ENCODE results near the gene CEP350.

CEP350 gene

GRCh38 chr1:180160357-180160756, 205.7 kb downstream of the CEP350 start:
- no peaks in the 10 kb centered on the region for H3K27me3 Mint-ChIP-seq

DNA sequence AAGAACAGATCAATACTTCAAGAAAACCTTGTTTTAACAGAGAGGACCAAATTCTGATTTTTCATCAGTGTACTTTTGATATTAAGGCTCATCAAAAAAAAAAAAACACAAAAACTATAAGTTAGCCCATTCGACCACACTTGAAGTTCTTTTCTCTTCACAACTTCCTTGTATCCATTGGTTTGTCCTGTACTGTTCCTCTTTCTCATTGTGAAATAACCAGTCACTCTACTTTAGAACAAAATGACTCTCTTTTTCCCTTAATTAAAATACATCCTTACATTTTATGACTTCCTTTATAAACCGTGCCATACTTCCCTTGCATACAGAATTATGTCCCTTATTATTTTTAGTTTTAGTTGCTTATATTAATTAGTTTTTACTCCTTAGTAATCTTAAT, 208.4 kb downstream of the CEP350 start:
- no peak overlapping the region for H3K27ac Mint-ChIP-seq
- H3K4me1 Mint-ChIP-seq (ENCODE audit: low read depth) = peaks cover 71% of the 10 kb centered on the region
- no peak overlapping the region for H3K4me3 Mint-ChIP-seq
- intact Hi-C loops (cut with micrococcal nuclease) = no loop called here
- H3K27me3 Mint-ChIP-seq = no peaks in the 10 kb centered on the region
- H3K9me3 Mint-ChIP-seq = no peaks in the 10 kb centered on the region
- H3K36me3 Mint-ChIP-seq (ENCODE audit: low read depth) = peaks cover 64% of the 10 kb centered on the region

More at GRCh38 chr1:180160357-180160756, 205.7 kb downstream of the CEP350 start:
- peaks cover 64% of the 10 kb centered on the region for H3K36me3 Mint-ChIP-seq (ENCODE audit: low read depth)
- peaks cover 71% of the 10 kb centered on the region for H3K4me1 Mint-ChIP-seq (ENCODE audit: low read depth)
- H3K27ac Mint-ChIP-seq = peak overlapping the region; percentile 98
- no peaks in the 10 kb centered on the region for H3K9me3 Mint-ChIP-seq
- peak overlapping the region; percentile 32 for H3K4me3 Mint-ChIP-seq
- intact Hi-C loops (cut with micrococcal nuclease) = no loop called here

Data from dendritic cell treated with granulocyte-macrophage colony-stimulating factor and Interleukin-4, amounts not matched to agents 40 ng/mL and 50 ng/mL, for 4 days (primary cell).